Measurements from ENCODE around the gene STIM1. TPM values are rescaled to one million over a fixed set of nuclear protein-coding genes. Genes with fewer than 3 reads are reported as not detected.

STIM1 gene
- total RNA-seq, 4 donors from 2014 or later: 42.4 to 114 (median 72.8) TPM

DNA sequence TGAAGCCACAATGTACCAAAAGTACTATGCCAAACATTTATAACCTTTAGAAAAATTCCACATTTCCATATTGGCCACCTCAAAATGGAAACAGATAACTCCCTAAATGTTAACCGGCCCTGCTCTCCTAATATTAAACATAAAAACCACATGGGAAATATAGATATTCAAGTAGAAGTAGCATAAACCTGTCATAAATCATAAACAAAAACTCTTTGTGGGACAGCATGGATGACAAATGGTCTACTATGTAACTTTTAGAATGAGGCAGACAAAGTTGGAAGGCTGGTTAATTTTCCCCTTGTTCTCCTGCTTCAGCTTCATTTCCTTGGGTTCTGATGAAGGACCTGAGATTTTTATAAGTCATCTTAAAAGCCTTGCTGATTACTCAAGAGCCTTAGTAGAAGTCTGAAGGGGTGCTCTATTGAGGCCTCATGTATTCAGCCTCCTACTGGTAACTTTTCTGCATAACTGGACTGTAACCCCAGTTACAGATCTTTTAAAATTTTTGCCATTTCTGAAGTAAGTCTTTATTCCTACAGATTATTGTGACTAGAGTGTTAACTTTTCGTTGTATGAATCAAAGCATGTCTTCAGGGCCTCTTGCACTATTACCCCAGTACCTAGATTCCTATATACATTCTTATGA lies 116.4 kb downstream of the STIM1 start:
- Histone ChIP-seq H3K27me3 (no peaks in the 10 kb centered on the region), H3K4me1 (peaks cover 6 to 40% (median 9%) of the 10 kb centered on the region in 3 donors), H3K27ac (peak overlapping the region in 3 of 4 donors; percentile 21 to 60 (median 49)), H3K36me3 (peaks cover 0 to 12% of the 10 kb centered on the region in 2 donors), H3K4me3 (no peak overlapping the region), H3K9me3 (no peaks in the 10 kb centered on the region)
- ATAC-seq: no peak
- no peak for TF ChIP-seq POLR2A (IDR thresholded peaks at IDR 0.05)
- TF ChIP-seq, protein P1, sequence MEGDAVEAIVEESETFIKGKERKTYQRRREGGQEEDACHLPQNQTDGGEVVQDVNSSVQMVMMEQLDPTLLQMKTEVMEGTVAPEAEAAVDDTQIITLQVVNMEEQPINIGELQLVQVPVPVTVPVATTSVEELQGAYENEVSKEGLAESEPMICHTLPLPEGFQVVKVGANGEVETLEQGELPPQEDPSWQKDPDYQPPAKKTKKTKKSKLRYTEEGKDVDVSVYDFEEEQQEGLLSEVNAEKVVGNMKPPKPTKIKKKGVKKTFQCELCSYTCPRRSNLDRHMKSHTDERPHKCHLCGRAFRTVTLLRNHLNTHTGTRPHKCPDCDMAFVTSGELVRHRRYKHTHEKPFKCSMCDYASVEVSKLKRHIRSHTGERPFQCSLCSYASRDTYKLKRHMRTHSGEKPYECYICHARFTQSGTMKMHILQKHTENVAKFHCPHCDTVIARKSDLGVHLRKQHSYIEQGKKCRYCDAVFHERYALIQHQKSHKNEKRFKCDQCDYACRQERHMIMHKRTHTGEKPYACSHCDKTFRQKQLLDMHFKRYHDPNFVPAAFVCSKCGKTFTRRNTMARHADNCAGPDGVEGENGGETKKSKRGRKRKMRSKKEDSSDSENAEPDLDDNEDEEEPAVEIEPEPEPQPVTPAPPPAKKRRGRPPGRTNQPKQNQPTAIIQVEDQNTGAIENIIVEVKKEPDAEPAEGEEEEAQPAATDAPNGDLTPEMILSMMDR (IDR thresholded peaks at IDR 0.05): peak in 3 of 4 experiments; percentile 24 to 46 (median 35)
- WGBS, 2 donors (ENCODE audit: low coverage in 1 of 2): 71 to 73% methylated on average over 2 of the region's 2 CpGs

DNA sequence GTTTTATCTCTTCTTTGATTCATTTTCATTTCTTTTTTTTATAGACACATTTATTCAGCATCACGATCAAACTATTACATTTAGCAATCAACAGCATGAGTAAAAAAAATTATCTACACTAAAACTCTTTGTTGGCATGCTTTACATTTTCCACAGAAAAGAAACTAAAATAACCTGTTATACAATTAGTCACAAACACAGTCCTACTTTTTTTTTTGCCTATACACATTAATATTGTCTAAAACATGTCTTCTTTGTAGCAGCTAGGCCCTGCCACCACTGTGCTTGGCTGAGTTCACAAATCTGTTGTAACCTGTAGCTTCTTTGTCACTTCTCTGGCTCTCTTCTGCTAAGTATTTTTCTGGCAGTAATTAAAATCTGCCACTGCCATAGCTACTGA lies 117.0 kb downstream of the STIM1 start:
- 14 to 33% methylated on average over 1 of the region's 1 CpG for WGBS, 2 donors (ENCODE audit: low coverage in 1 of 2)
- Histone ChIP-seq H3K4me3 (no peak overlapping the region), H3K4me1 (peaks cover 6 to 40% (median 9%) of the 10 kb centered on the region in 3 donors), H3K27ac (peak overlapping the region in 2 of 4 donors; percentile 9 to 60), H3K27me3 (no peaks in the 10 kb centered on the region), H3K36me3 (peaks cover 0 to 11% of the 10 kb centered on the region in 2 donors), H3K9me3 (no peaks in the 10 kb centered on the region)
- ATAC-seq: no peak
- TF ChIP-seq EP300 (IDR thresholded peaks at IDR 0.05) (no peak), POLR2A (IDR thresholded peaks at IDR 0.05) (no peak), POLR2AphosphoS5 (IDR thresholded peaks at IDR 0.05) (no peak)
- TF ChIP-seq, protein P1 (IDR thresholded peaks at IDR 0.05): no peak

DNA sequence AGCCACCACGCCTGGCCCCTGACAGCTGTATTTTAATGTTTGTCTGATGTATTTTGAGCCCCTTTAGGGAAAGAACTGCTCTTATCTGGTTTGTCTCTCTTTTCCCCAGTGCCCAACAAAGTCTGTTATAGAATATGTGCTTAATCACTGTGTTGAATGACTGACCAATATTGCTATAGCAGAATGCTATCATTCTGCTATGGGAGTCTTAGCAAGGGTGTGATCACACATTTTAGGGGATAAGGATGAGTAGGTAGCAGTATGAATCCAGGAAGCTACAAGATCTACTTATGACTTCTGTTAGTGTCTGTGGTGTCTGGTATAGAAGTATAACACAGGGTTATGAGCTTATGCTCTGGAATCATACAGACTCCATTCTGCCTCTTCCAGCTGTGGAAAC lies 121.6 kb downstream of the STIM1 start:
- no peaks in the 10 kb centered on the region for H3K9me3 ChIP-seq
- no peak overlapping the region for H3K4me3 ChIP-seq
- H3K4me1 ChIP-seq: peaks cover under 1 to 25% (median under 1%) of the 10 kb centered on the region in 3 donors
- TF ChIP-seq EP300 (IDR thresholded peaks at IDR 0.05) (no peak), POLR2A (IDR thresholded peaks at IDR 0.05) (no peak), POLR2AphosphoS5 (IDR thresholded peaks at IDR 0.05) (no peak)
- TF ChIP-seq, protein P1 (IDR thresholded peaks at IDR 0.05): no peak
- no peaks in the 10 kb centered on the region for H3K27me3 ChIP-seq
- no peak for ATAC-seq
- H3K36me3 ChIP-seq: no peaks in the 10 kb centered on the region
- no peak overlapping the region for H3K27ac ChIP-seq
- WGBS, 2 donors (ENCODE audit: low coverage in 1 of 2): 83 to 100% methylated on average over 1 of the region's 1 CpG

DNA sequence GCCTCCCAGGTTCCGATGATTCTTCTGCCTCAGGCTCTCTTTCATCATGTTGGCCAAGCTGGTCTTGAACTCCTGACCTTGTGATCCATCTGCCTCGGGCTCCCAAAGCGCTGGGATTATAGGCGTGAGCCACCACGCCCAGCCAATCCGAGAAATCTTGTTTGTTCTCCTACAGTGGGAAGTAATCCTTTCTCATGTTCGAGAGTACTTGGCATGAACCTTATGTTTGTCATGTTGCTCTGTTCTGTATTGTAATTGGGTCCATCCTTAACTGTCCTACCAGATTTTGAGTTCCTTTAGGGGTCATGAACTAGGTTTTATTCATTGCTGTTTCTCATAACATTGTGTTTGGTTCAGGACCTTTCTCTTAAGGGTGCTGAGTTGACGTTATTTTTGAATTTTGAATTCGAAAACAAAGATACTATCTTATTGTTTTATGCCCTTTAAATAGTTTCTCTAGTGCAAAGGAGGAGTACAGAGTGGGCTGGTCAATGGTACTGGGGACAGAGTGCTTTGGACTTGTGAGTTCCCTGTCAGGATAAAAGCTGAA lies 125.7 kb downstream of the STIM1 start:
- H3K4me3 ChIP-seq: no peak overlapping the region
- H3K9me3 ChIP-seq: no peaks in the 10 kb centered on the region
- H3K4me1 ChIP-seq: peaks cover 3 to 50% (median 6%) of the 10 kb centered on the region in 3 donors
- 81 to 86% methylated on average over 7 to 9 of the region's 9 CpGs for WGBS, 2 donors (ENCODE audit: low coverage in 1 of 2)
- no peaks in the 10 kb centered on the region for H3K27me3 ChIP-seq
- H3K36me3 ChIP-seq: no peaks in the 10 kb centered on the region
- H3K27ac ChIP-seq: no peak overlapping the region
- no peak for ATAC-seq
- TF ChIP-seq EP300 (IDR thresholded peaks at IDR 0.05): no peak
- no peak for TF ChIP-seq POLR2AphosphoS5 (IDR thresholded peaks at IDR 0.05)
- no peak for TF ChIP-seq POLR2A (IDR thresholded peaks at IDR 0.05)
- TF ChIP-seq, protein P1 (IDR thresholded peaks at IDR 0.05): no peak

DNA sequence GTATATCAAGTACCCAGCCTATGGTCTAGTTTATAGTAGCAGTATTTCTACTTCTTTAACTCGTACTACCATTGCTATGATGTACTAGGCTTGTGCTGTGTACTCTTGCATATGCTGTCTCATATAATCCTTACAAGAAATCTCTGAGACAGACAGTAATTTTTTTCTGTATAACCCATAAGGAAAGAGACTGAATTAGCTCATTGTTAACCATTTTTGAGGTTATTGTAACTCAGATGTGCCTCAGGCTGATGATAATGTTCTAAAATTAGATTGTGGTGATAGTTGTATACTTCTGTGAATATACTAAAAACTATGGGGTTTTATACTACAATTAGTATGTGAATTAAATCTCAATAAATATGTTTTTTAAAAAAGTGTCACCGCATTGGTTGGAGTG lies 127.0 kb downstream of the STIM1 start:
- Histone ChIP-seq H3K27ac (no peak overlapping the region), H3K4me3 (no peak overlapping the region), H3K4me1 (peaks cover 3 to 63% (median 6%) of the 10 kb centered on the region in 3 donors), H3K36me3 (no peaks in the 10 kb centered on the region), H3K9me3 (no peaks in the 10 kb centered on the region), H3K27me3 (no peaks in the 10 kb centered on the region)
- no peak for ATAC-seq
- WGBS, 2 donors (ENCODE audit: low coverage in 1 of 2): 96 to 100% methylated on average over 2 of the region's 2 CpGs
- TF ChIP-seq, protein P1 (IDR thresholded peaks at IDR 0.05): no peak
- TF ChIP-seq EP300 (IDR thresholded peaks at IDR 0.05) (no peak), POLR2AphosphoS5 (IDR thresholded peaks at IDR 0.05) (no peak), POLR2A (IDR thresholded peaks at IDR 0.05) (no peak)

Measured in gastroesophageal sphincter (tissue), 4 donors.